Body of pancreas (tissue), 4 donors: ENCODE data around the gene SH2D3A. TPM values are rescaled to one million over a fixed set of nuclear protein-coding genes. Genes with fewer than 3 reads are reported as not detected.
"Not testable (repeated sequence)": the region's sequence is repeated elsewhere in the genome, so short reads cannot be mapped to it uniquely, and the experiment has no call there.

Experiments used
- ATAC-seq: fragments of 150-250 bp; one replicate; pipeline ENCODE4 v1.9.1; 2016
- DNase-seq, 4 donors: peaks; one replicate each; pipeline ENCODE4 v3.0.0-alpha.2; 2019
- H3K27ac ChIP-seq, 4 donors: fragments of 200-600 bp; sonication (generic); 1 replicate in 3 of 4; 2 replicates in 1 of 4; pipeline versions ENCODE4 v1.5.1 to v1.6.1; 2016 to 2019; ENCODE audit warnings: mild to moderate bottlenecking in 1 of 4, mixed read lengths in 1 of 4, moderate library complexity in 1 of 4
- H3K27me3 ChIP-seq, 2 donors: fragments of 200-600 bp; sonication (generic); one replicate each; pipeline ENCODE4 v1.6.0; 2016; ENCODE audit warnings: mild to moderate bottlenecking in 1 of 2
- H3K36me3 ChIP-seq, 2 donors: fragments of 200-600 bp; sonication (generic); replicated peaks in 1 of 2; 2 replicates each; pipeline ENCODE4 v1.5.1; 2016; ENCODE audit warnings: low read depth in 2 of 2; ENCODE audit not compliant: insufficient read depth in 1 of 2
- H3K4me1 ChIP-seq: fragments of 200-600 bp; sonication (generic); one replicate; pipeline ENCODE4 v1.6.0; 2016
- H3K4me3 ChIP-seq, 2 donors: fragments of 200-600 bp; sonication (generic); 1 replicate in 1 of 2; 2 replicates in 1 of 2; pipeline ENCODE4 v1.5.1; 2016 to 2019
- H3K9me3 ChIP-seq, 3 donors: fragments of 200-600 bp; sonication (generic); 1 replicate in 2 of 3; 2 replicates in 1 of 3; pipeline ENCODE4 v1.5.1; 2016
- POLR2A ChIP-seq, 3 donors: fragments of 450-650 bp; IDR thresholded peaks; one replicate each; pipeline ENCODE4 v1.6.1; 2016; ENCODE audit warnings: antibody characterized with exemption in 3 of 3, mild to moderate bottlenecking in 2 of 3
- WGBS, 2 donors: methylation state at CpG; one replicate each; pipeline ENCODE4 v1.1.5; 2017; 5-methylcytosine and 5-hydroxymethylcytosine counted together
- intact Hi-C: fragments of 100-400 bp; cut with DNase I; formaldehyde crosslinking; loops from one replicate; pipeline ENCODE4 v1.15.1; 2023
- total RNA-seq, 2 donors: library from RNA; depleted of rRNA; stranded (reverse); fragments of >200 nt; gene quantifications; one replicate each; pipeline ENCODE4 v1.1.0, GENCODE V29; 2016
- TF ChIP-seq, protein P1 (sequence below), 7 experiments: fragments of 450-650 bp in 4 of 7; fragments of 200-600 bp in 3 of 7; sonication (generic) in 3 of 7; IDR thresholded peaks; one replicate each; pipeline ENCODE4 v1.5.1; 2016 to 2019; ENCODE audit warnings: antibody characterized with exemption in 7 of 7

SH2D3A gene
- total RNA-seq, 2 donors from 2014 or later: 18.4 to 60.0 TPM

DNA sequence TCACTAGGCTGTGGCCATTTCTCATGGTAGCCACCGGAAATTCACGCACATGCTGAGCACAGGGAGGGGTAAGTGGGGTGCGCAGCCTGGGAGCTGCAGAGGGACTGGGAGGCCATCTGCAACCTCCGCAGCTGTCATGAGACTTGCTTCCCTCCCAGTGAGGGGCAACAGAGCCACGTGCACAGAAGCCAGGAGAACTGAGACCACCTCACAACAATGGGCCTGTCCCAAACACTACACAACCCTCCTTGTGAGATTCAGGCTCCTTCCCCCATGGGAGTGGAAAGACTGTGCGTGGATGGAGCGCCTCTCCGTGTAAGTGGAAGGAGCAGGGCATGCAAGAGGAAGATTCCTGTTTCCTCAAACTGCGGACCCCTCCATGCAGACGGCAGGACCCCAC lies 55.6 kb downstream of the SH2D3A start:
- ATAC-seq (no peak), DNase-seq (no peak)
- peaks cover 9 to 10% of the 10 kb centered on the region in 2 donors for H3K36me3 ChIP-seq
- intact Hi-C loops: no loop called here
- H3K27me3 ChIP-seq: no peaks in the 10 kb centered on the region
- TF ChIP-seq, protein P1, sequence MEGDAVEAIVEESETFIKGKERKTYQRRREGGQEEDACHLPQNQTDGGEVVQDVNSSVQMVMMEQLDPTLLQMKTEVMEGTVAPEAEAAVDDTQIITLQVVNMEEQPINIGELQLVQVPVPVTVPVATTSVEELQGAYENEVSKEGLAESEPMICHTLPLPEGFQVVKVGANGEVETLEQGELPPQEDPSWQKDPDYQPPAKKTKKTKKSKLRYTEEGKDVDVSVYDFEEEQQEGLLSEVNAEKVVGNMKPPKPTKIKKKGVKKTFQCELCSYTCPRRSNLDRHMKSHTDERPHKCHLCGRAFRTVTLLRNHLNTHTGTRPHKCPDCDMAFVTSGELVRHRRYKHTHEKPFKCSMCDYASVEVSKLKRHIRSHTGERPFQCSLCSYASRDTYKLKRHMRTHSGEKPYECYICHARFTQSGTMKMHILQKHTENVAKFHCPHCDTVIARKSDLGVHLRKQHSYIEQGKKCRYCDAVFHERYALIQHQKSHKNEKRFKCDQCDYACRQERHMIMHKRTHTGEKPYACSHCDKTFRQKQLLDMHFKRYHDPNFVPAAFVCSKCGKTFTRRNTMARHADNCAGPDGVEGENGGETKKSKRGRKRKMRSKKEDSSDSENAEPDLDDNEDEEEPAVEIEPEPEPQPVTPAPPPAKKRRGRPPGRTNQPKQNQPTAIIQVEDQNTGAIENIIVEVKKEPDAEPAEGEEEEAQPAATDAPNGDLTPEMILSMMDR (IDR thresholded peaks at IDR 0.05): no peak
- TF ChIP-seq POLR2A (IDR thresholded peaks at IDR 0.05): no peak
- H3K4me1 ChIP-seq: peaks cover 5% of the 10 kb centered on the region
- WGBS, 2 donors: 70 to 87% methylated on average over 6 to 10 of the region's 10 CpGs
- H3K27ac ChIP-seq: no peak overlapping the region
- no peak overlapping the region for H3K4me3 ChIP-seq
- no peaks in the 10 kb centered on the region for H3K9me3 ChIP-seq

DNA sequence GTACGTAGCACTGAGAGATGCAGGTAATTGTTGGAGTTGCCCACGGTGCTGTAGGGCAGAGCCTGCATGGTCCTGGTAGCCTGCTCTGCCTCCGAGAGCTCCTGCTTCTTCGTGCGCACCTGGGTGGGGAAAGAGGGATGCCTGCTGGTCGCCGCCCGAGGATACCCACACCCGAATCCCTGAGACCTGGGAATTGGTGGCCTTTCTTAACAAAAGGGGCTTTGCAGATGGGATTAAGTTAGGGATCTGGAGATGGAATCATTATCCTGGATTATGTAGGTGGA lies 56.2 kb downstream of the SH2D3A start:
- DNase-seq: no peak
- intact Hi-C loops: no loop called here
- no peak overlapping the region for H3K4me3 ChIP-seq
- no peaks in the 10 kb centered on the region for H3K9me3 ChIP-seq
- no peaks in the 10 kb centered on the region for H3K27me3 ChIP-seq
- H3K4me1 ChIP-seq: peaks cover 5% of the 10 kb centered on the region
- H3K36me3 ChIP-seq: peaks cover 9 to 12% of the 10 kb centered on the region in 2 donors
- 68 to 73% methylated on average over 9 of the region's 9 CpGs for WGBS, 2 donors
- no peak overlapping the region for H3K27ac ChIP-seq
- no peak for ATAC-seq
- no peak for TF ChIP-seq POLR2A (IDR thresholded peaks at IDR 0.05)
- TF ChIP-seq, protein P1 (IDR thresholded peaks at IDR 0.05): no peak

DNA sequence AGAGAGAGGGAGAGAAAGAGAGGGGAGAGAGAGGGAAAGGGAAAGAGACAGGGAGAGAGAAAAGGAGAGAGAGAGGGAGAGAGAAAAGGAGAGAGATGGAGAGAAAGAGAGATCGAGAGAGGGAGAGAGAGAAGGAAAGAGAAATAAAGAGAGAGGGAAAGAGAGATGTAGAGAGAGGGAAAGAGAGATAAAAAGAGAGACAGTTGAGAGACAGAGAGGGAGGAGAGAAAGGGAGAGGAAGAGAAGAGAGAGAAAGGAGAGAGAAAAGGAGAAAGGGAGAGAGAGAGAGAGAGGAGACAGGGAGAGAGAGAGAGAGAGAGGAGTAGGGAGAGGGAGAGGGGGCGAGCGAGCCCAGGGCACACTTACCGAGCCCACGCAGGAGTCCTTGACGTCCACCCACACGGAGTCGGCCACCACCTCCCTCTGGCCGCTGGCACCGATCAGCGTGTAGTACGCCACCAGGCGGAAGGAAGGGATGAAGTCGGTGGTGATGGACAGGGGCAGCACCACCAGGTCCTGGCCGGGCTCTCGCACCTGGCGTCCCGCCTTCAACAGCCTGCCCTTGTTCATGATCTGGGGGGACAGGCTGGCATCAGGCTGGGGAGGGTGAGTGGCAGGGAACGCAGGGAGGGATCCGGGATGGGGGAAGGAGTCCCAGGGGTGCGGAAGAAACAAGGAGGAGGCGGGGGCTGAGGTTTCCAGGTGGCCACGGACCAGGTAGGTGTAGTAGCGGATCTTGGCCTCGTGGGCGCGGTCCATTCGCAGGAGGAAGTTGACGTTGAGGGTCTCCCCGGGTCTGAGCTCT lies 56.8 kb downstream of the SH2D3A start:
- Histone ChIP-seq H3K9me3 (no peaks in the 10 kb centered on the region), H3K36me3 (peaks cover 9 to 13% of the 10 kb centered on the region in 2 donors), H3K4me1 (peaks cover 5% of the 10 kb centered on the region), H3K4me3 (no peak overlapping the region), H3K27me3 (no peaks in the 10 kb centered on the region), H3K27ac (no peak overlapping the region)
- TF ChIP-seq, protein P1 (IDR thresholded peaks at IDR 0.05): no peak
- TF ChIP-seq POLR2A (IDR thresholded peaks at IDR 0.05): no peak
- WGBS, 2 donors: 38 to 41% methylated on average over 30 of the region's 30 CpGs
- ATAC-seq: no peak
- DNase-seq: no peak
- intact Hi-C loops: no loop called here

DNA sequence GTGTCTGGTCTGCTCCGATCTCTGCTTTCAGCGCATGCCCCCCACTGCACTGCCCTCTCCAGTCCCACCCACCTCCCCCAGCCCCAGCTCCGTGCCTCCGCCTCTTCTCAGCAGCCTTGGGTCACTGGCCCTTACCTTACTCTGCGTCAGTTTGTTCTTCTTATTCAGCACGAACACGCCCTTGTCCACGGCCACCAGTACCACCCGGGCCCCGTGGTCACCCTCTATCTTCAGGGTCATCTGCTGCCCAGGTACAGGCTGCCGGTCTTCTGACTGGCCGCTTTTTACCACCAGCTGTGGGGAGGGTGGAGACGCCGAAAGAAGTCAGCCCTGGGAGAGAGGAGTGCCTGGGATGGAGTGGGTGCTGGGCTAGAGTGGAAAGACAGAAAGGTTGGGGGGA lies 57.7 kb downstream of the SH2D3A start:
- intact Hi-C loops: no loop called here
- DNase-seq (no peak), ATAC-seq (no peak)
- Histone ChIP-seq H3K27ac (no peak overlapping the region), H3K4me3 (no peak overlapping the region), H3K27me3 (no peaks in the 10 kb centered on the region), H3K9me3 (no peaks in the 10 kb centered on the region), H3K36me3 (peaks cover 9 to 13% of the 10 kb centered on the region in 2 donors), H3K4me1 (peaks cover 5% of the 10 kb centered on the region)
- TF ChIP-seq POLR2A (IDR thresholded peaks at IDR 0.05): no peak
- TF ChIP-seq, protein P1 (IDR thresholded peaks at IDR 0.05): no peak
- 38 to 67% methylated on average over 14 of the region's 14 CpGs for WGBS, 2 donors

DNA sequence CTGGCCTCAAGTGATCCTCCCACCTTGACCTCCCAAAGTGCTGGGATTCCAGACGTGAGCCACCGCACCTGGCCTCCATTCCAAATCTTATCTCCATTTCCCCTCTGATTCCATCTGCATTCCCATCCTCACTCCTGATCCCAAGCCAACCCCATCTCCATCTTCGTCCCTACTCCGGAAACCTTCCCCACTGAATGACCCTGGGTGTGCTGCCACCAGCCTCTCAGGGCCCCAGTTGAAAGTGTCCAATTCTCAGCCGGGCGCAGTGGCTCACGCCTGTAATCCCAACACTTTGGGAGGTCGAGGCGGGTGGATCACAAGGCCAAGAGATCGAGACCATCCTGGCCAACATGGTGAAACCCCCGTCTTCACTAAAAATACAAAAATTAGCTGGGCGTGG lies 58.3 kb downstream of the SH2D3A start:
- intact Hi-C loops, H3K4me1 ChIP-seq, H3K9me3 ChIP-seq, H3K27ac ChIP-seq, H3K27me3 ChIP-seq, DNase-seq, ATAC-seq, H3K4me3 ChIP-seq: not testable (repeated sequence)
- WGBS, 2 donors: 79 to 80% methylated on average over 11 to 12 of the region's 12 CpGs
- H3K36me3 ChIP-seq: peaks cover 9 to 13% of the 10 kb centered on the region in 2 donors
